Stimulated activated CD4-positive, alpha-beta T cell treated with anti-CD3 and anti-CD28 coated beads, Interleukin-2, amount 100 ng/mL, for 24 hours (primary cell): Measurements from ENCODE around the gene NTMT1.
"Not testable (repeated sequence)": the region's sequence is repeated elsewhere in the genome, so short reads cannot be mapped to it uniquely, and the experiment has no call there.

Experiments
- DNase-seq, 2 donors: peaks; one replicate each; pipeline ENCODE4 v3.0.0-alpha.2; 2020

Gene NTMT1

DNA sequence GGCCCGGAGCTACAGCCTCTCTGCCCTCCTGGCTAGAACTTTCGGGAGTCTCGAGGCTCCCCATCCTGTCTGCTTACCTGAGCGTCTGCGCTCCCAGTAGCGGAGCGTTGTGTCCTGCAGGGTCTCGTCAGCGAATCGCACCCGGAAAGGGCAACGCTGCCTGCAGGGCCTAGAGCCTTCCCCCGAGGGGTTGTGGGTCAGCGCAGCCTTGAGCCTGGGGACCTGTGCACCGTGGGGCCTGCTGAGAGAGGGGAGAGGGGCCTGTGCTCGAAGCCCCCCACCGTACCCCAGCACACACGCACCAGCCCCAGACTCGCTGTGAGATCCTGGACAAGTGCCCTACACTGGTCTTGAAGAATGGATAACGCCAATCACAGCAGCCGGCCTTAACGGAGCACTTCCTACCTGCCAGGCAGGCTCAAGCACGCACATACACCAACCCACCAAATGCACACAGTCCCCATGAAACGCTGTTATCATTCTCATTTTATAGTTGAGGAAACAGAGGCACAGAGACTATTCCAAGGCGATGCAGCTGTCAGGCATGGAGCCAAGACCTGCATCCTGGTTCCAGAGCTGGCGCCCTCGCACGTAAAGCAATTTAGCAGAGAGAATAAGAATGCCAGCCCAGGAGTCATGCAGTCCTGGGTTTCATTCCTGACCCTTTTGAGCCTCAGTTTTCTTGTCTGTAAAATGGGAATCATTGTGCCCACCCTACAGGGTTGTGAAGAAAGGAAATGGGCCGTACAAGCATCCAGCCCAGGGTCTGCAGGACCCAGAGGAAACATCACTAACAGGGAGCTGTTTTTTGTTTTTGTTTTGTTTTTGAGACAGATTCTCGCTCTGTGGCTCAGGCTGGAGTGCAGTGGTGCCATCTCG, 10.3 kb upstream of the NTMT1 start:
- no peak for DNase-seq

DNA sequence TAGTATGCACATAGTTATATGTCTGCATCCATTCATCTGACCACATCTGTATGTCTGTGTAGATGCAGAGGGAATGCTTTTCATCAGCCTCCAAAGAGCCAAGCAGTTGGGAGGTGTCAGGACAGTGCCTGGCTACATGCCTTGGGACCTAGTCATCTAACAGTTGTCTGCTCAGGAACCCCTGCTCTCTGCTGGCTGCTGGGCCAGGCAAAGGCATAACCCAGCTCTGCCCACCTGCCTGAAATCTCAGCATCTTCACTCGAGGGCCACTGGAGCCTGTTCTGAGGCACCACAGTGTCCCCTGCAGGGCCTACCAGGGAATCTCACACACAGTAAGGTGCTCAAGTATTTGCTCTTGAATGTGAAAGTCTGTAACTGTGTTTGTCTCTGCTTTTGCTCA, 8.8 kb upstream of the NTMT1 start:
- DNase-seq = no peak

DNA sequence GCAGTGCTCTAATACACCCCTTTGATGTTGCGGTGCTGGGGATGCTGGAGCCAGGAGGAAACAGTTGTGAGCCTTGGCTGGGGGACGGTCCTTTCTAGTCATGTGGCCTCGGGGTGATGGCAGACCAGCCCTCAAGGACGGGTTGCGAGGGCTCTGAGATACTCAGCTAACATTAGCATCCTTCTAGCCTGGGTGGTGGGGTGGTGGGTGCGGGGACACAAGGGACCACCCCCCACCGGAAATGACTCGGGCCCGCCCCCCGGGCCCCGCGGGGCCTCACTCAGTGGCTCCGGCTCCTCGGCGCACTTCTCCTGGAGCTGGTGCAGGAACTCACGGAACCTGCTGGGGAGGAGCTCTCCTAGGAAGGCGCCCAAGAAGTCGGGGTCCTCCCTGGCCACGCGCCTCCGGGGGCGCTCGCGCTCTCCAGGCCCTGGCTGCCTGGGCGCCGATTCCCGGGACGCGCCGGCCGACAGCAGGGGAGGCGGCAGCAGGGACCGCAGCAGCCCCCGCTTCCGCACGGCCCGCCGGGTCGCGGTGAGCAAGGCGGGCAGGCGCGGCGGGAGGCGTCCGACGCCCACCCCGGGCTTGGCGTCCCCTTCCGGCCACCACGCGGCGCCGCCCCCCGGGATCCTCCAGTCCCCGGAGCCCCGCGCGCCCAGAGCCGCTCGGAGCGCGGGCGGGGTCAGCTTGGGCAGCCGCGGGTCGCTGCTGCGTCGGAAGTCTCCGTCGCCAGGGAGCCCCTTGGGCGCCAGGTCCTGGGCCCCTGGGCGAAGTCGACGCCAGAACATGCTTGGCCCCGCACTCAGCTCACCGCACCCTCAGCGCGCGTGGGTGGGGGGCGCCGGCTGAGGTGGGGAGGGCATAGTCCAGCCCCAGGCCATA, 5.9 kb upstream of the NTMT1 start:
- DNase-seq = no peak

DNA sequence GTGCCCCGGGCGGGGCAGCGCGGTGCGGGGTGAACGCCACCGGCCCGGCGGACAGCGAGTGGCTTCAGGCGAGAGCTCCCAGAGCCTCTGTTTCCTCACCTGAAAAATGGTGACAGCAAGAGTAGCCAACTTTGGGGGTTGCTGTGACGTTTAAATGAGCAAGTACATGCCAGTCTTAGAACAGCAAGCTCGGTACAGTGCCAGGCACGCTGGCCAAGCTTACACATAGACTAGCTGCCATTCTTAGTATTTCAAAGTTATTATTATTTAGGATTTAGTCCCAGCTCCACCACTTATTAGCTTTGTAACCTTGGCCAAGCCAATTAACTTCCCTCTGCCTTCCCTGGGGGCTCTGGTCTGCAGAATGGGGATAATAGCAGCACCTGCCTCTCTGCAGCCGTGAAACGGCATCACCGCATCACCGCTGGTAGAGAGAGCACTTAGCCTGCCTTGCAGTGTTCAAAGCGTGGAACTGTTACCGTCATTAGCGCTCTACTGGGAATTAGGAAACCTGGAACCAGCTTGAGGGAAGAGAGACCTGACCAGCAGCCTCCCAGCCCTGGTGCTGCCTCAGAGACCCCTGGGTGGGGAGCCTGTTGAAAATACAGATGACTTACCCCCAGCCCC, 5.2 kb upstream of the NTMT1 start, which contains the start of gene C9orf50:
Gene C9orf50 (minus strand): TSS at position 433 of the 627 bp plus-strand sequence. CDS start 527 bp downstream, outside the sequence.
- no peak for DNase-seq

DNA sequence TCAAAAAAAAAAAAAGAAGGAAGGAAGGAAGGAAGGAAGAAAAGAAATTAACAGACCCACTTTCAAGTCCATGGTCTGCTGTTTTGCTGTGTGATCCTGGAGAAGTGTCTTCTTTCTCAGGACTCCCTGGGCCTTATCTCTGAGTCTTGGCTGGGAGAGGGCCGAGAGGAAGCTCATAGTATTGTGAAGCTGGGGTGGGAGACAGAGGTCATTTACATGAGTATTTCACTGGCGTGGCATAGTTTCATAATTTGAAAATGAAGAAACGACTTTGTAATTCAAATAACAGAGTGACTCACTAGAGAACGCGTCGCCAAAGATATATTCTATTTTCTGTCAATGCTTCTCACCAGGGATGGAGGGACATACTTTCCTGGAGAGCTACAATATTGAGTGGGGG, 2.6 kb upstream of the NTMT1 start:
- no peak for DNase-seq

DNA sequence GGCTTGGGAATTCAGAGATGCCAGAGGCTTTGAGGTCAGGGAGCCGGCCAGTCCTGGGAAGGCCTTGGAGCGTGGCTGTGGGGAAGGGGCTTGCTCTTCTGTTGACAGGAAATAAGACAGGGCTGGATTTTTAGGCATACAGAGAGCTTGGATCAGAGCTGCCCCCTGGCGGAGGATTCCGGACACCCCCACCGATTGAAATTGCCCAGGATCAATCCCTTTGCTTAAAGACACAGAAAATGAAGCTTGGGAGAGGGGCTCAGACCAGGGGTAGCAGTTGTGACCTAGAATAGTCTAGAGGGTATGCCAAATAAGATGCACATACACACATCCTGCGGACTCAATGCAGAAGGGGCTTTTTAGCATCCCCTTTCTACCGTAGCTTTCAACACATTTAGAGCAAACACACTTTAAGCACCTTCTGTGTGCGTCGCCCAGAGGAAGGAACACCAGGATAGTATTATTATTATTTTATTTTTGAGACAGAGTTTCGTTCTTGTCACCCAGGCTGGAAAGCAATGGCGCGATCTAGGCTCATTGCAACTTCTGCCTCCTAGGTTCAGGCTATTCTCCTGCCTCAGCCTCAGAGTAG, 1.7 kb upstream of the NTMT1 start:
- DNase-seq = peak; percentile 82 to 84

DNA sequence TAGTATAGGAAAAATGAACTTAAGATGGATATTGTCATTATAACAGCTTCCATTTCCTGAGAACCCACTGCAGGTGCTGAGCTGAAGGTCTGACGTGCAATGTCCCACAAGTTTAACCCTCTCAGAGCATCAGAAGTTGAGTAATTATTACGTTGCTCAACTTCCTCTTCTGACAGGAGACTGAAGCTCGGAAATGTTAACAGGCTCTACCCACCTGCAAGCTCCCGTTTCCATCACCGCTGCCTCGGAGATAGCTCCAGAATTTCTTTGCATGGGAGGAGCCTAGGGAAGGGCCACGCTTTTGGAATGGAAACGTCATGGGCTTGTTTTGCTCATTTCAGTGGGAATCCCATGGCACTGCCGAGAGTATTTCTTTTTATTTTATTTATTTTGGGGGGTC, 1.0 kb upstream of the NTMT1 start:
- no peak for DNase-seq

DNA sequence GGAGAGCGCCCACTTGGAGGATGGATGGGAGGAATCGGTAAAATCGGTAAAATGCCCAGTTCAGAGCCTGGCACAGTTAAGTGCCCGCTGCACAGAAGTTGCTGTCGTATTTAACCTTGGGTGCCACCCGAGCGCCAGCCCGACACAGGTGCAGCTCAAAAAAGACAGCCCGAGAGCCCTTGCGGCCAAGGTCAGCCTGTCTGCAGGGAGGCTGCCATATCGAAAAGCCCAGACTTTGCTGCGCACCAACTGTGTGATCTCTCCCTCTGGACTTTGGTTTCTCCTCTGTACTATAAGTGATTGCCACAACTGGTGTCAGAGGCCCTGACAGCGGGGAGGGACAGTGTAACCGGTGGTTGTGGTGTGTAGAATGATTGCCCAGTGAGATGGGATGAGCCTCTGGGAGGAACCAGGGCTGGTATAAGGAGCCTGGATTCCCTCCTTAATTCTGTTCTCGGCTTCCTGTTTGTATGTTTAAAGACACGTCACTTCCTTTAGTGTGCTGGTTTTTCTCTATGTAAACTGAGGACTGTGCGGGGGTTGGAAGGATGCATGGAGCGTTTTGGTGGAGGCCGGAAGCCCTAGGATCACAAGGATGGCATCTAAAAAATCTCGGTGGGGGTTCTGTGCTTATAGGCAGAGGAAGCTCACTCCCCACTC, 792 bp downstream of the NTMT1 start:
- DNase-seq = peak in 1 of 2 donors; percentile 51

DNA sequence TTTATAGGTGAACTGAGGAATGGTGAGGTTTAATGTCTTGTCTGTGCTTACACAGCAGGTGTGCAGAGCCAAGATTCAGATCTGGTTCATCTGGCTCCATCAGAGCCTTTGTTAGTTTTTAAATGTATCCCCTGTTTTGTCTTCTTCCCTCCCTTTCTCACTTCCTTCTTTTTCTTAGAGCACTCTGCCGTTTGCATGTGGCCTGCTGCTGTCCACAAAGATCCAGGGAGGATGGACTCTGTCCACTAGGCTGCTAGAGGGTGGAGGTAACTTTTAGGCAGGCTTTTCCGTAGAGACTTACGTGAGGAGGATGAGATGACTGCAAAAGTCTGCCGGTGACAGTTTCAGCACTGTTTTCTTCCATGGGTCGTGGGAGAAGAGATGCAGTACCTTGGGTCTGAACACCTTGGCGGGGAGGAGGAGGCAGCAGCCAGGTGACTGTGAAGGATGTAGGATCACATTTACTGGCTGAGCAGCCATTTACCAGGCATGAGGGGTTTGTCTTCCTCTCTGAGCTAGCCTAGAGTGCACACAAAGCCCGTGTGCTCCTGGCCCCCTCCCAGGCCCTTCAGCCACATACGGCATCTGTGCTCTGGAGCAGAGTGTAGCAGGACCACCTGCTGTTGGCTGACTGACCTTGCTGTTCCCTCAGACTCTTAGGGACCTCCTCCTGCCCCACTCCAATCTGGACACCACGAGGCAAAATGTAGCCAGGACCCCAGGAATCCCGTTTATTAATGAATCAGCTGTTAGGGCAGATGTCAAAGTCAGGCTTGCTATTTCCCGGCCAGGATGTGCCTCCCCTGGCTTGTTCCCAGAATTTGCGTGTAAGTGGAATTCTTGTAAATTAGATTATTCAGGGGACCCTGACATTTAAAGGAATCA, 1.8 kb downstream of the NTMT1 start:
- DNase-seq = no peak

DNA sequence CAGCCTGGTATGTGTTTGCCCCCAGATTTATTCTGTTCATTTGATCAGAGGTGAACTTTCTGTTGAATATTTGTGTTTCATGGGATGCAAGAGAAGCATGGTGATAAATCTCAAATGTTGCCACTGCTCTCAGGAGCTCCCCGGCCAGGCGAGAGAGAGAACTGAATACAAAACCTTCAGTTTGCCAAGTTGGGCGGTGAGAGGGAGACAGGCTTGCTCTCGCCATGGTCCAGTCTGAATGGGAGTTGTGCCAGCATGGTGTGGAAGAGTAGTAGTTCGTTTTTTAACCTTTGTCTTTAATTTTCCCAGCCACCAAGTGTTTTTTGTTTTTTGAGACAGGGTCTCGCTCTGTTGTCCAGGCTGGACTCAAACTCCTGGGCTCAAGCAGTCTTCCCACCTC, 2.7 kb downstream of the NTMT1 start:
- DNase-seq = no peak

DNA sequence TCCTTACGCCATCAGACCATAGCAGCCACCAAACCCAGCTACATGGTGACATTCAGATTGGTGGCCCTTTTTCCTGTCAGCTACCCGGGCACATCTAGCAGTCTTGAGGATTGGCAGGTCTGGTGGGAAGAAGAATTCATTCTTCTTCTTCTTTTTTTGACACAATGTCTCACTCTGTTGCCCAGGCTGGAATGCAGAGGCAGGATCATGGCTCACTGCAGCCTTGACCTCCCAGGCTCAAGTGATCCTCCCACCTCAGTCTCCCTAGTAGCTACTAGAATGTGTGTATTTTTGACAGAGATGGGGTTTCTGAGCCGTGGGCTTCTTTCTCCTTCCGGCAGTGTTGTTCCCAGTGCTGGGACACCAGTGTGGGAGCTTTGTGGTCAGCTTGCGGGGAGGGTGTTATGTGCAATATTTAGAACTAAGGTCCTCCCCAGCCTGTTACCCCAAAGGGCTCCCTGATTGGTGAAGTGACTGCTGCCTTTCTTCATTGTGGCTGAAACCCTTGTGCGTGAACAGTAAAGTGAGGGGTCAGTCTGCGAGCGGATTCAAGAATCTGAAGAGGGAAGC, 3.4 kb downstream of the NTMT1 start:
- no peak for DNase-seq

DNA sequence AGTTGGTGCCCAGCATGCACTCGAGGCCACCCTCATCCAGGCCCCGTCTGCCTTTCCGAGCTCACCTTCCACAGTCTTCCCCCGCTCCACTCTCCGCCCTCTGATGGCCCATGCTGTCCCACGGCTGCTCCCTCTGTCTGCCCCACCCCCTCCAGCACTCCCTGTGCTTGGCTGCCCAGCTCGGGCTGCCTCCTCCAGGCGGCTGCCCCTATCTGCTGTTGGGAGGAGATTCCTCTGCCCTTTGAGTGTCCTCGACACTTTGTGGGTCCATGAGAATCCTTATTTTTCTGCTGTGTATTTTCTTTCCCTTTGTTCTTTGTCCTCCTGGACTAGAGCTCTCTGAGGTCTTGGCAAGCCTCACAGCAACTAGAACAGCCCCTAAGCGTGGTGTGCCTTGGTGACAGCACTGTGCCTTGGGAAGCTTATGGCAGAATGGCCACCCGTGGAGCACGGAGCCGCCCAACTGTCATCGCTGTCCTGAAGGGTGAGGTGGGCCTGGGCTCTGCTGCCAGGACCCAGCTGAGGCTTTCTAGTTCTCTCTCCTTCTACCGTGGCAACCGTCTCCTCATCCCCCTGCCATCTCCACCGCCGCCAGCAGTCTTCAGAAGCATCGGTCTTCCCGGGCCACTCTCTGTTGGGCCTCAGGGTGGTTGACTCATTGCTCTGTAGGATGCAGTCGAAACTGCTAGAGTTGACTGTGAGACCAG, 5.2 kb downstream of the NTMT1 start:
- no peak for DNase-seq

DNA sequence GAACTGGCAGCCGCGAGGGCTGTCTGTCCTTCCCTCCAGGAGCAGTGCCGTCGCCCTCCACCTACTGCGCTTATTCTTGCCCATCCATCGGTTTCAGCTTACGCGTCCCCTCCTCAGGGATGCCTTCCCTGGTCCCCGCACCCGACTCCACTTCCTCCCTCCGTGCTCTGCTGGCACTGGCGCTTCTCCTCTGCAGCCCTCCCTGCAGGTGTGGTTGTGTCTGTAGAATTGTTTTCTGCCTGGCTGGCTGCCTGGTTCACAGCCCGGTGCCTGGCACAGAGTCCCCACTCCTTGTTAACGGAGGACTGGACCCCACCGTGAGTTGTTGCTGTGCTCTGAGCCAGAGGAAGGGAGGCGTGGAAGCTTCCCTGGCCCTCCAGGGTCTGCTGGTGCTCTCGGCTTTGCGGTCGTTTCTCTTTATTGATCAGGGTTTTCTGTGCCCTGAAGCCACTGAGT, 5.7 kb downstream of the NTMT1 start:
- DNase-seq = no peak

DNA sequence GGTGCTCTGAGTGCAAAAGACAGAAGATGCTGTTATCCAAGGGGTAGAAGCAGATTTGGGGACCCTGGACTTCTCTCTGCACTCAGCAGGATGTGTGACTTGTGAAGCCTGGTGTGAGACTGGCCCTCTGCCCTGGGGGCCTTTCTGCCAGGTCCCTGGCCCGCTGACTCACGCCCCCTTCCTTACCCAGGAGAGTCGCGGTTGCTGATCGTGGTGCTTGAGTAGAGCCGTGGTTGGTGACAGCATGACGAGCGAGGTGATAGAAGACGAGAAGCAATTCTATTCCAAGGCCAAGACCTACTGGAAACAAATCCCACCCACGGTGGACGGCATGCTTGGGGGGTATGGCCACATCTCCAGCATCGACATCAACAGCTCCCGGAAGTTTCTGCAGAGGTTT, 6.5 kb downstream of the NTMT1 start:
- no peak for DNase-seq

DNA sequence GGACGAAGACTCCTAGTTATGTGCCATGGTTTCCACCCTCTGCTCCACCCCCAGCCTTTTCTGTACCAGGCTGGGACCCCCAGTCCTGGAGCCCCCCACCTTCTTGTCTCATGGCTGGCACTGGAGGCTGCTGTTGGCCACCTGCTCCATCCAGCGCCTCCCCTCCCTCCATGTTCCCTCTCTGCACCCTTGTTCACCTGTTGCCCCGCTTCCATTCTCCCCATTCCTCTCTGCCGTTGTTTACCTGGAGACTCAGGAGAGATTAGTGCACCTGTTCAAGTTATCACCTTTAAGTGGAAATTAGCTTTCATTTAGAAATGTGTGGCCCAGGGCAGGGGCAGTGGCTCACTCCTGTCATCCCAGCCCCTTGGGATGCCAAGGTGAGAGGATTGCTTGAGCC, 7.2 kb downstream of the NTMT1 start:
- DNase-seq = no peak

DNA sequence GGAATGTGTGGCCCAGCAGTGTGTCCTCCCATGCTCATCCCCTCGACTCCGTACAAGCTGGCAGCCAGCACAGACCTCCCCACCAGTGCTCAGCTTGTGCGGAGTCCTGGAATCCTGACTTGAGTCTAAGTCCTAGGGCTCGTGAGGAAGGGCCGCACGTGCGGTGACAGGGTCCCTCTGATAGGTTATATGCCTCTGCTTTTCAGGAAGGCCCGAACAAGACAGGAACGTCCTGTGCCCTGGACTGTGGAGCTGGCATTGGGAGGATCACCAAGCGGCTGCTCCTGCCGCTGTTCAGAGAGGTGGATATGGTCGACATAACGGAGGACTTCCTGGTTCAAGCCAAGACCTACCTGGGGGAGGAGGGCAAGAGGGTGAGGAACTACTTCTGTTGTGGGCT, 7.9 kb downstream of the NTMT1 start:
- DNase-seq = no peak

DNA sequence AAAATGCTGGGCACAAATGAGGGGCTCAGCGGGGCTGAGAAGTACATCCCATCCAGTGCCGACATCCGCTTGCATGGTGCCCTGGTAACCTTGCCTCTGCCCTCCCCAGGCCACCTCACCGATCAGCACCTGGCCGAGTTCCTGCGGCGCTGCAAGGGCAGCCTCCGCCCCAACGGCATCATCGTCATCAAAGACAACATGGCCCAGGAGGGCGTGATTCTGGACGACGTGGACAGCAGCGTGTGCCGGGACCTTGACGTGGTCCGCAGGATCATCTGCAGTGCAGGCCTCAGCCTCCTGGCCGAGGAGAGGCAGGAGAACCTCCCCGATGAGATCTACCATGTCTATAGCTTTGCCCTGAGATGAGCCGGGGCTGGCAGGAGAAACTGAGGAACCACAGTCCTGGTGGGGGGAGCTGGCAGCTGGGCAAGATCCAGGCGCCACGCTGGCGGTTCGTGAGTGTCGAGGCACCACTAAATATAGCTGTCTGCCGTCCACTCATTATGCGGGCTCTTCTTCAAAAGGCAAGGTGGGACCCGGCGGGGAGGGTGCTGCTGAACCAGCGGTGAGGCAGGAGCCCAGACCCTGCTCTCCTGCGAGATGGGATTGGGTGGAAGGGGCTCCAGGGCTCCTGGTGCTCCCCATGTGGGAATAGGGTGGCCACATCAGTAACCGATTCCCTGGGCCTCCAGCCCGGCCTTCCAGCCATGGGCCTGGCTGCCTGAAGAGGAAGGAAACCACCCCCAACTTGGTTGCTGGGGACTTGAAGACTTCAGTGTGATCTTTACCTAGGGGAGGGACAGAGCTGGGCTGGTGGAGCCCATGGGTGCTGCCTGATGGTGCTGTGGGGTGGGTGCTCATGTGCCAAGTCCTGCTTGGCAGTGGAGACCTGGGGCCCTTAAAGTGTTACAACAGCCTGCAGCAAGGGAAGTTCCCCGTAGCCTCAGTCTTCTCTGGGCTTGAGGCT, 9.4 kb downstream of the NTMT1 start:
- no peak for DNase-seq

DNA sequence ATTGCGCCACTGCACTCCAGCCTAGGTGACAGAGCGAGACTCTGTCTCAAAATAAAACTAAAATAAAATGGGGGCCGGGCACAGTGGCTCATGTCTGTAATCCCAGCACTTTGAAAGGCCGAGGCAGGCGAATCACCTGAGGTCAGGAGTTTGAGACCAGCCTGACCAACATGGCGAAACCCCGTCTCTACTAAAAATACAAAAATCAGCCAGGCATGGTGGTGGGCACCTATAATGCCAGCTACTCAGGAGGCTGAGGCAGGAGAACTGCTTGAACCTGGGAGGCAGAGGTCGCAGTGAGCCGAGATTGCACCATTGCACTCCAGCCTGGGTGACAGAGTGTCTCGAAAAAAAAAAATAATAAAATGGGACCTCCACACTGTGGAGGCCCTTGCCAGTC, 10.4 kb downstream of the NTMT1 start:
- DNase-seq = not testable (repeated sequence)

DNA sequence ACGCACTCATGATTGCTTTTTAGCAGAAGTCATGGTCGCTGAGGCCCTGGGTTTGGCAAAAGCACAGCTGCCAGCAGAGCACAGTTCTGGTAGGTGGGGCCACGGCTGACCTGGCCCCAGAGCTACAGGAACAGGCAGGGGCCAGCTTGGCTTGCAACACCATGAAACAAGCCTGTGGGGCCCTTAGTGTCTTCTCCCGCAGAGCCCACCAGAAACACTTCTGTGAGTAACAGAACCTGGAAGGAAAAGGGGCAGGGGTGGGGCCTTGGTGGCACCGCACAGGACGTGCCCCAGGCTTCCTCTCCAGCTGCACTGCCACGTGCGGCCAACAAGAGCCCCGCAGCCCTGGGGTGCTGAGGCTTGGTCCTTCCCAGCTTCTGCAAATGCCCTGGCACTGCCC, 11.1 kb downstream of the NTMT1 start:
- no peak for DNase-seq
